Measurements from ENCODE around the gene SELP.

SELP gene

DNA sequence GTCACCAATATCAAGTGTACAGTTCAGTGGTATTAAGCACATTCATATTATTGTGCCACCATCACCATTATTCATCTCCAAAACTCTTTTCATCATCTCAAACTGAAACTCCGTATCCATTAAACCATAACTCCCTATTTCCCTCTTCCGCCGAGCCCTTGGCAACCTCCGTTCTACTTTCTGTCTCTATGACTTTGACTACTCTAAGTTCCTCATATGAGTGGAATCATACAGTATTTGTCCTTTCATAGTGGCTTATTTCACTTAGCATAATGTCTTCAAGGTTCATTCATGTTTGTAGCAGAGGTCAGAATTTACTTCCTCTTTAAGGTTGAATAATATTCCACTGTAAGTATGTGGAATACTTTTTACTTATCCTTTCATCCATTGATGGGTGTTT is 21.7 kb downstream of the SELP start:
- ATAC-seq (replicated peaks), result no peak
- no peak overlapping the region for H3K27ac Mint-ChIP-seq
- no peaks in the 10 kb centered on the region for H3K9me3 Mint-ChIP-seq
- peaks cover 0 to 5% of the 10 kb centered on the region in 2 donors for H3K27me3 Mint-ChIP-seq
- peaks cover 25 to 33% of the 10 kb centered on the region in 2 donors for H3K4me1 Mint-ChIP-seq (ENCODE audit: low read depth in 2 of 2)
- no peak for DNase-seq
- peaks cover 2% of the 10 kb centered on the region for H3K36me3 Mint-ChIP-seq (ENCODE audit: insufficient read depth)
- H3K4me3 Mint-ChIP-seq, result no peak overlapping the region

DNA sequence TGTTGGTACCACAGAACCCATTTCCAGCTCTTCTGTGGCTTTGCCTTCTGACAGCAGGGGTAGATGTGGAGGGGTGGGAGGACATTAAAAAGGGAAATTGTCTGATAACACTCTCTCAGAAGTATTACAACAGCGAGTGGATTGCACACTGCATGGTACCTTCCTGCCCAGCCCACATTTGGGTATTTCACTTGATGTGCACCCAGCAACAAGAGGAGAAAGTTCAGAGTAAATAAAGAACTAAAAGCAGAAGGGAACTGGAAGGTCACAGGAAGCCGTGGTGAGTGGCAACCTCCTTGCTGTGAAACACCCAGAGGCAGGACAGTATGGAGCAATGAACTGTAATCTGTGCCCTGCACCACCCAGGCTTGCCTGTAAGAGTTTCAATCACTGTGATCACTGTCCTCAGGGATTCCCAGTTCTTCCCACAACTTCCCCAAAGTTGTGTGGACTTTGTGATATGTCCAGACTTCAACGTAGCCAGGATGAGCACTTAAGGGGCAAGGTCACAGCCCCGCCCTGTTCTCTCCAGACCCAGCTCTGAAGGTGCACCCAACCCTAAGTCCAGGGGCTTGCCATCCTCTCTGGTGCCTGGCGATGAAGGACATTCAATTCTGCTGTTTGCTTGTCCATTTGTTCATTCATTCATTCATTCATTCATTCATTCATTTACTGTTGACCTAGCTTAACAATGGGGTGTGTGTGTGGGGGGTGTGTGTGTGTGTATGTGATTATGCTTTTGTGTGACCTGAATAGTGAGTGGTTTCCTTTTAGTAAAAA is 25.0 kb downstream of the SELP start:
- H3K4me1 Mint-ChIP-seq (ENCODE audit: low read depth in 2 of 2), result peaks cover 45 to 59% of the 10 kb centered on the region in 2 donors
- peaks cover 2% of the 10 kb centered on the region for H3K36me3 Mint-ChIP-seq (ENCODE audit: insufficient read depth)
- ATAC-seq (replicated peaks), result peak; percentile 88
- no peaks in the 10 kb centered on the region for H3K27me3 Mint-ChIP-seq
- DNase-seq, result peak; percentile 41 to 47 (median 42)
- peak overlapping the region; percentile 42 to 53 for H3K4me3 Mint-ChIP-seq
- no peaks in the 10 kb centered on the region for H3K9me3 Mint-ChIP-seq
- peak overlapping the region in 1 of 2 donors; percentile 66 for H3K27ac Mint-ChIP-seq

DNA sequence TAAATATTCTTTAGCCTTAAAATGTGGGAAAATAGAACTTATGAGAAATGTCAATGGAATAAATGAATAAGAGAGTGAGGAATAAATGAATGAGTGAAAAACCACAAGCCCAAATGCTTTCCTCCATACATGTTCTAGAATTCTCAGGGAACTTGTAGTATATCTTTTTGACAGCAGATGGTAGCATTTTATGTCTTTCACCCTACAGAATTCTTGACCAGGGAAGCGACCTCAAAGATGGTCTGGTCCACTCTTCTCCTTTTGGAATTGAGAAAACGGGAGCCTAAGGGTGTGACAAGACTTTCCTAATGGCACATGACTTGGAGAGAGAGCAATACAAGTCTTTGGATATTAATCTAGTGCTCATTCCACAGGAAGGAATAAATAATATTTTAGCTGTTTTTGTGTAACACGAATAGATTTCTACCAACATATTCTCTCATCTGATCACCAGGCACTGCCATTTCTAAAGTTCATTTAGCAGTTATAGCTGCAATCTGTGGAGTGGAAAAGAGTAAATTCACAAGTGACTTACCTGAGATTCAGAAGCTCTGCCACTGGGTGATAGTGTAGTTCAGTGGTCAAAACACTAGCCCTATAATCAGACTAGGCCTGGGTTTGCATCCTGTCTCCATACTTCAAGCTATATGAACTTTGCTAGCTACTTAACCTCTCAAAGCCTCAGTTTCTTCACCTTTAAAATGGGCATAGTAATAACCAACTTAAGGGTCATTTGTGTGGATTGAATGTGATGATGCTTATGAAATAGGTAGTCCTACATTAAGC is 28.6 kb downstream of the SELP start:
- no peak for ATAC-seq (replicated peaks)
- Mint-ChIP-seq H3K27me3 (peaks cover 0 to 8% of the 10 kb centered on the region in 2 donors), H3K27ac (peak overlapping the region in 1 of 2 donors; percentile 89), H3K4me3 (no peak overlapping the region), H3K4me1 (ENCODE audit: low read depth in 2 of 2) (peaks cover 42 to 49% of the 10 kb centered on the region in 2 donors), H3K36me3 (ENCODE audit: insufficient read depth) (no peaks in the 10 kb centered on the region), H3K9me3 (no peaks in the 10 kb centered on the region)
- no peak for DNase-seq

DNA sequence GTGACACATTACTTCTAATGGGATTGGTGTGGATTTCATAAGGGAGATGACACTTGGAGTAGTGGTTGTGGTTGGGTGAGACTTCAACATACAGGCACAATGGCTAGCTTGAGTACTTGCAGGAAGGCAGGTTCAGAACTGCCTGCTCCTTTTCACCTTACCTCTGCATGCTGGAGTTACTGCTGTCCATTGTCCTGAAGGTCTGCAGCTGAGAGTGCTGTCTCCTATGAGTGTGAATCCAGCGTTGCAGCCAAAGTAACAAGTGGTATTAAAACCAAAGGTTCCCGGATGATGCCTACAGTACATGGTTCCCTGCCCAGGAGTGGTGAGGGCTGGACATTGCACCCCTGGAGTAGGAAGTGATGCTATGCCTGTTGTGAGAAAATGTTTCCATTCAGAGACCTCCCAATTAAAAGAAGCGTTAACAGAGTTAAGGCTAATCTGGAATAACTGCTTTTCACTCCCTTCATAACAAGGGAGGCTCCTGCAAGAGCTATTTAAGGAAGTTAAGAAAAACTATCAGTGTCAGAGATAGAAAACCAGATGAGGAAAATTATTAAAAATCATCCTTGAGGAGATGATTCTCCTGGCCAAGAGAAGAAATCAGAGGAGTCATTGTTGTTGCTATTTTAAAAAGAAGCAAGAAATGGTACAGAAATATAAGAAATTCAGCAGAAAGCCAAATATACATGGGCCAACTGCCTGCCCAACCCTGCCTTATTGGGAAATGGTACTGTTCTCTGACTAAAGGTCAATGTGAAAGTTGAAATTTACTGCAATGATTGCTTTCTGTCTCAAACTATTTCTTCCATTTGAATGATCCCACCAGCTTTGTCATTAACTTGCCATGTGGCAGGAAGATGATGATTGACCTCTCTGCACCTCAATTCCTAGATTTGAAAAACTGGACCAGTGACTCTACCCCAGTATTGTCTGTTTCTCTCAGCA is 33.9 kb downstream of the SELP start:
- ATAC-seq (replicated peaks), result peak; percentile 39

DNA sequence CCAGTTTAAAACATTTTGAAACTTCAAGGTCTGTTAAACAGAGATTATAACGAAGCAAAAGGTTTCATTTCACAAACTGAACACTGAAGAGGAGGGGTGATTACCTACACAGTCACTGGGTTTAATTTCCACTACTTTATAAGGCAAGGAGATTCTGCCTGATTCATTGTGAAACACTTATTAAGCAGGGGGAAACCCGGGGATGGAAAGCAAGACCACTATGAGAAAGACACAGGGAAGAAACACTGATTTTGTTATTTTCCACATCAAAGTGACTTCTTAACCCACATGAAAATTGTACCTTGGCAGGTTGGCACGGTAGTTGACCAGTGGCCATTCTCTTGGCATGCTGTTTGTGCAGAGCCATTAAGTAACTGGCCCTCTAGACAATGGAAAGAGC is 35.5 kb downstream of the SELP start:
- H3K27ac Mint-ChIP-seq, result no peak overlapping the region
- no peak for ATAC-seq (replicated peaks)
- no peak overlapping the region for H3K4me3 Mint-ChIP-seq
- no peaks in the 10 kb centered on the region for H3K9me3 Mint-ChIP-seq
- H3K36me3 Mint-ChIP-seq (ENCODE audit: insufficient read depth), result no peaks in the 10 kb centered on the region
- H3K27me3 Mint-ChIP-seq, result peaks cover 16 to 30% of the 10 kb centered on the region in 2 donors
- DNase-seq, result no peak
- H3K4me1 Mint-ChIP-seq (ENCODE audit: low read depth in 2 of 2), result no peaks in the 10 kb centered on the region

More for the DNA sequence above, 33.9 kb downstream of the SELP start:
- peaks cover 4 to 6% of the 10 kb centered on the region in 2 donors for H3K4me1 Mint-ChIP-seq (ENCODE audit: low read depth in 2 of 2)
- peaks cover 14 to 30% of the 10 kb centered on the region in 2 donors for H3K27me3 Mint-ChIP-seq
- H3K9me3 Mint-ChIP-seq, result no peaks in the 10 kb centered on the region
- DNase-seq, result no peak
- no peak overlapping the region for H3K27ac Mint-ChIP-seq
- H3K4me3 Mint-ChIP-seq, result no peak overlapping the region
- H3K36me3 Mint-ChIP-seq (ENCODE audit: insufficient read depth), result no peaks in the 10 kb centered on the region

DNA sequence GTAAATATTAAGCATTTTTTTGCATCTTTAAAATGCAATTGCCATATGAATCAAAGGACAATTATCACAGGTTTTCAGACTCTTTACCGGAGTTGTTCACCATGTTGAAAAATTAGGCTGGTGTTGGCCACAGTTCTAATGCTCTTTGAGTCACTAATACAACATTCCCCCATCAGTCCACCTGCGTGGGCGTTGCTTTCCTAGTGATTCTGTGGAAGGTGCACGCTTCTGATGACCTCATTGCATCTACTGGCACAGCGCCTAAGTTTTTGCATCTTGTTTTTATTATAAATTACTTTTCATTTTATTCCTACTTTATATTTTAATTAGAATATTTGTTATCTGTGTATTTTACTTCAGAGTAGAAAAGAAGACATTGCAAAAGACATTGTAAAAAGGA is 39.0 kb downstream of the SELP start:
- Mint-ChIP-seq H3K27ac (no peak overlapping the region), H3K36me3 (ENCODE audit: insufficient read depth) (no peaks in the 10 kb centered on the region), H3K4me3 (no peak overlapping the region), H3K9me3 (no peaks in the 10 kb centered on the region), H3K27me3 (peaks cover 32% of the 10 kb centered on the region in 2 donors), H3K4me1 (ENCODE audit: low read depth in 2 of 2) (peaks cover 12 to 14% of the 10 kb centered on the region in 2 donors)
- DNase-seq (no peak), ATAC-seq (replicated peaks) (no peak)

DNA sequence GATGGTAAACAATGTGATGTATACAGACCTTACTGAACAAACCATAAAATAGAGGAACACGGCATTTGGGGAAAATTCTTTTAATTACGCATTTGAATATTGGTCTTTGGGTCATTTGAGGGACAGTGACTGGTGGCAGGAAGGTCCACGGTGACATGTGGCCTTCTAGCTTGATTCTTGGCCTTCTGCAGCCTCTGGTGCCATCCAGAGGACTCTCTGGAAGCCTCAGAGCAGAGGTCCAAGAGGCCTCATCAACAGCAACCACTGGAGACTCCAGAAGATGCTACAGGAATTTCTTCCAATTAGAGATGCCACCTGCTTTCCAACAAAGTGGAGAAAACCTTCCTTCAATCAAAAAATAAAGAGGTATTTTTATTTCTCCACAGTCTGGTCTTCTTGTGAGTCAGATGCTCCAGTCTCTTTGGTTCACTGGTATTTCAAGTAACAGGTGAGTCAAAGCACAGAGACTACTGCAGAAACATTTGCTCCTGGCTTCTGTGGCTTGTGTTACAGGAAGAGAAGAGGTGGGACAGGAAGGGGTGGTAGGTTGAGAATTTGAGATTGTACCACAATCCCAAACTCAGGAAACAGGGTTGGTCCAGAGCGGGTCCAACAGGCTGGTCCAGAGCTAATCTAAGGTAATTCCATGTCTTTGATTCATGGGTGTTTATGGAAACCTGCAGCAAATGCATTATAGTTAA is 41.0 kb downstream of the SELP start:
- Mint-ChIP-seq H3K27ac (no peak overlapping the region), H3K9me3 (no peaks in the 10 kb centered on the region), H3K36me3 (ENCODE audit: insufficient read depth) (no peaks in the 10 kb centered on the region), H3K4me1 (ENCODE audit: low read depth in 2 of 2) (peaks cover 12 to 14% of the 10 kb centered on the region in 2 donors), H3K4me3 (no peak overlapping the region), H3K27me3 (peaks cover 29 to 44% of the 10 kb centered on the region in 2 donors)
- DNase-seq (no peak), ATAC-seq (replicated peaks) (no peak)

DNA sequence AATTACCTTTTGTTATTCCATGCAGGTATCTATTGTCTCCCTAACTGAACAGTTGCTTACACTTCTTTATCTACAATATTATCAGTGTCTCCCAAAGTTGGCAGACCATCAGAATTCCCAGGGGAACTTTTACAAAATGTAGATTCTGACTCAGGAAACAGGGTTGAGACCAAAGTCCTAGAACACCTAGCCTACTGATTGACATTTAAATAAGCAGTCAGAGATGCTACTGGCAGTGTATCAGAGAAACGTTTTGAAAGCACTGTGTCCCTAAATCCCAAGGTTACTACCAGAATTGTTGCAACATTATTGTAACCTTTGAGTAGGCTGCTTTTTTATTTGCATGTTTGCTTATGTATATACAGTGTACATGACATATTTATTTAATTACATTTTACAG is 41.8 kb downstream of the SELP start:
- no peak for ATAC-seq (replicated peaks)
- Mint-ChIP-seq H3K36me3 (ENCODE audit: insufficient read depth) (no peaks in the 10 kb centered on the region), H3K4me1 (ENCODE audit: low read depth in 2 of 2) (peaks cover 12 to 14% of the 10 kb centered on the region in 2 donors), H3K27me3 (peaks cover 26 to 45% of the 10 kb centered on the region in 2 donors), H3K27ac (no peak overlapping the region), H3K4me3 (no peak overlapping the region), H3K9me3 (no peaks in the 10 kb centered on the region)
- DNase-seq, result no peak

DNA sequence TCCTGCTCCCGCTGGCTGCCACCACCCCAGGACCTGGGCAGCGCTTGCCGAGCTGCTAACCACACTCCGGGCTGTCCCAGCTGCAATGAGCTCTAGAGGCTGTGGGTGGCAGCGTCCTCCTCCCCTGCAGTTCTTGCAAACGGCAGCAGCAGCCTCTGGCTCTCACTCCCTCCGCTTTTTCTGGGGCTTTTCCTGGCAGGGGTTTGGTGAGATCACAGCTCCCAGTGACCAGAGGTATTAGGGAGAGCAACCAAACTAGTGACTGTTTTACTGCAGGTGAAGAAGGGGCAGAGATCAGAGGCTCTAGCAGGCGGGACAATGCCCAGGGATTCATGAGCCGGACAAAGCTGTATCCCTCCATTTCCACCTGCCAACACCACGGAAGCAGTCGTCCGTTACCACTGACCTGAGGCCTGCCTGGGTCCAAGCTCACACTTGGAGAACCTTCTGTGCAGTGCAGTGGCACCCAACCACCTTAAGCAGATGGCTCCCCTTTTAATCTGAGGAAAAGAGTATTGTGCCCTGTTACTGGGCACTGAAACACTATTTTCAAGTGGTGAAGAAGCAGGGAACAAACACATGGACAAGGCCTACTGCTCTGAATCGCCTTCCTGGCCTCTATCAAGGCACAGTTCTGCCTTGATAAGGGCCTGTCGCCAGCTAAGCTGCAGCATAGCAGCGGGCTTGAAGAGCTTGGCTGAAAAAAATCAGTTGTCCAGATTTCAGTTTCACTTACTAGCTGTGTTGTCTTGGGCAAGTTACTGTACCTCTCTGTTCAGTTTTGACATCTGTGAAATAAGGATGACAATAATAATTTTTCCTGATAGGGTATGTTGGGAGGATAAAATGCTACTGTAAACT is 43.3 kb downstream of the SELP start, which contains the start of gene F5:
TSS of gene F5 (minus strand) at position 87 of the 861 bp plus-strand sequence. CDS start 95 bp downstream, outside the sequence.
- H3K4me1 Mint-ChIP-seq (ENCODE audit: low read depth in 2 of 2), result peaks cover 12 to 14% of the 10 kb centered on the region in 2 donors
- no peak within 1 kb of the TSS for H3K27ac Mint-ChIP-seq
- H3K36me3 Mint-ChIP-seq (ENCODE audit: insufficient read depth), result no peaks in the 10 kb centered on the region
- DNase-seq, result peak; percentile 56 to 60 (median 57)
- H3K9me3 Mint-ChIP-seq, result no peaks in the 10 kb centered on the region
- ATAC-seq (replicated peaks), result peak; percentile 100
- peak within 1 kb of the TSS; percentile 54 to 61 for H3K4me3 Mint-ChIP-seq
- peaks cover 30 to 46% of the 10 kb centered on the region in 2 donors for H3K27me3 Mint-ChIP-seq

DNA sequence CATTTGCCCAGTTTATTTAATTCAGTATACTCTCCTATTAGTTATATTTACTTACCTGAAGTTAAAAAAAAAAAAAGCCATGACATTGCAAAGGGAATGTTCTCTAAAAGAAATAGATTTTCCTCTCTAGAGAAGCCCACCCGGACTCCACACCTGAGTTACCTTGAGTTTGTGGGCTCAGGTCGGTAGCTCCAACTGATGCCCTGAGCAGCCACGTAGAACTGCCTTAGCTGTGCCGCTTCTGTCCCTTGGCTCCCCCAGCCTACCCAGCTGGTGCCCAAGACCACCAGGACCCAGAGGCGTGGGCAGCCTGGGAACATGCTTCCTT is 43.9 kb downstream of the SELP start:
- peak overlapping the region; percentile 54 to 61 for H3K4me3 Mint-ChIP-seq
- H3K36me3 Mint-ChIP-seq (ENCODE audit: insufficient read depth), result no peaks in the 10 kb centered on the region
- DNase-seq (no peak), ATAC-seq (replicated peaks) (peak; percentile 36)
- peaks cover 12 to 14% of the 10 kb centered on the region in 2 donors for H3K4me1 Mint-ChIP-seq (ENCODE audit: low read depth in 2 of 2)
- H3K27ac Mint-ChIP-seq, result no peak overlapping the region
- H3K9me3 Mint-ChIP-seq, result no peaks in the 10 kb centered on the region
- peaks cover 30 to 46% of the 10 kb centered on the region in 2 donors for H3K27me3 Mint-ChIP-seq

DNA sequence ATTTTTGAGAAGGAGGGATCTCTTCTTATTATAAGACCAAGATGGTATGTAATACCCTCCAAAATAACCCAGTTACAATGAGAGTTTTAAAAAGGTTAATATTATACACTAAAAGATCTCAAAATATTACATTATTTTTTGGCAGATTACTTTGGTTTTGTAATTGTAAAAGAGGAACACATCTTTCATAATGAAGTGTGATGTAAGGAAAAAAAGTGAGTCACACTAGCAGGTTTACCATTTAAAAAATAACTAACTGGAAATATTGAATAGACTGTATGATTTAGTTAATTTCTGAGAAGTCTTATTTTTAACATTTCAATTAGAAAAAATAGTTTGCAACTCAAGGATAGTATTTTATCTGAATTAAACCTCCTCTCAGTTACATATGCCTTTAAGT is 44.7 kb downstream of the SELP start:
- Mint-ChIP-seq H3K4me1 (ENCODE audit: low read depth in 2 of 2) (peaks cover 12 to 14% of the 10 kb centered on the region in 2 donors), H3K27me3 (peaks cover 30 to 46% of the 10 kb centered on the region in 2 donors), H3K36me3 (ENCODE audit: insufficient read depth) (no peaks in the 10 kb centered on the region), H3K4me3 (no peak overlapping the region), H3K9me3 (no peaks in the 10 kb centered on the region), H3K27ac (no peak overlapping the region)
- DNase-seq (no peak), ATAC-seq (replicated peaks) (no peak)

Measured in effector memory CD8-positive, alpha-beta T cell (primary cell).